Measurements from ENCODE around the gene GSG1L2. TPM values are rescaled to one million over a fixed set of nuclear protein-coding genes. Genes with fewer than 3 reads are reported as not detected.

Gene GSG1L2
- total RNA-seq, 1 experiment from 2014 or later: not detected

DNA sequence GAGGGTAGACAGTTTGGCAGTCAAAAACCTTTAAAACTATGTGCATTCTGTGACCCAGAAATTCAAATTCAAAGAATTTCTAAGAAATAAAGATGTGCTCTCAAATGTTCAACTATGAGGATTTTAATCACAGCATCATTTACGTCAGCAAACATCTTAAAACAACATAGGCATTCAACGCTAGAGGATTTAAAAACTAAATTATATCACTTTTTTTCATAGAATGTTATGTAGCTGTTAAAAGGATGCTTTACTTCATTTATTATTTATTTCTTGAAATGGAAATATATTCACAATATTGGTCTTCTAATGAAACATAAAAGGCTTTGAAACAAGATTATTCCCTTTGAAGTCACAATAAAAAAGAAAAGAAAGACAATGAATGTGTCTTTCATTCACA lies 7.5 kb upstream of the GSG1L2 start:
- in situ Hi-C loops (cut with HindIII; ENCODE audit: low pct_unique_long_range_greater_than_20kb, low sequenced_read_pairs): no loop called here
- Histone ChIP-seq H3K27ac (ENCODE audit: low read length) (no peak overlapping the region), H3K4me3 (ENCODE audit: low read depth in 2 of 2, low read length in 2 of 2) (no peak overlapping the region), H3K4me1 (ENCODE audit: control insufficient read depth, insufficient read depth, low read length) (no peaks in the 10 kb centered on the region), H3K36me3 (ENCODE audit: control insufficient read depth, insufficient read depth, low read length) (no peaks in the 10 kb centered on the region), H3K9me3 (ENCODE audit: control insufficient read depth, insufficient read depth, low read depth, low read length) (no peaks in the 10 kb centered on the region), H3K27me3 (ENCODE audit: control insufficient read depth, insufficient read depth, low read length) (0 out of 2 replicates have a peak, but pooled peaks cover 2% of the 10 kb centered on the region)
- POLR2A ChIA-PET: no interaction called here
- intact Hi-C loops (cut with micrococcal nuclease; ENCODE audit: unreplicated experiment): no loop called here
- no peak for TF ChIP-seq SIN3A (IDR thresholded peaks at IDR 0.05; ENCODE audit: borderline replicate concordance, insufficient read depth, low read depth, low read length)
- TF ChIP-seq, protein P1, sequence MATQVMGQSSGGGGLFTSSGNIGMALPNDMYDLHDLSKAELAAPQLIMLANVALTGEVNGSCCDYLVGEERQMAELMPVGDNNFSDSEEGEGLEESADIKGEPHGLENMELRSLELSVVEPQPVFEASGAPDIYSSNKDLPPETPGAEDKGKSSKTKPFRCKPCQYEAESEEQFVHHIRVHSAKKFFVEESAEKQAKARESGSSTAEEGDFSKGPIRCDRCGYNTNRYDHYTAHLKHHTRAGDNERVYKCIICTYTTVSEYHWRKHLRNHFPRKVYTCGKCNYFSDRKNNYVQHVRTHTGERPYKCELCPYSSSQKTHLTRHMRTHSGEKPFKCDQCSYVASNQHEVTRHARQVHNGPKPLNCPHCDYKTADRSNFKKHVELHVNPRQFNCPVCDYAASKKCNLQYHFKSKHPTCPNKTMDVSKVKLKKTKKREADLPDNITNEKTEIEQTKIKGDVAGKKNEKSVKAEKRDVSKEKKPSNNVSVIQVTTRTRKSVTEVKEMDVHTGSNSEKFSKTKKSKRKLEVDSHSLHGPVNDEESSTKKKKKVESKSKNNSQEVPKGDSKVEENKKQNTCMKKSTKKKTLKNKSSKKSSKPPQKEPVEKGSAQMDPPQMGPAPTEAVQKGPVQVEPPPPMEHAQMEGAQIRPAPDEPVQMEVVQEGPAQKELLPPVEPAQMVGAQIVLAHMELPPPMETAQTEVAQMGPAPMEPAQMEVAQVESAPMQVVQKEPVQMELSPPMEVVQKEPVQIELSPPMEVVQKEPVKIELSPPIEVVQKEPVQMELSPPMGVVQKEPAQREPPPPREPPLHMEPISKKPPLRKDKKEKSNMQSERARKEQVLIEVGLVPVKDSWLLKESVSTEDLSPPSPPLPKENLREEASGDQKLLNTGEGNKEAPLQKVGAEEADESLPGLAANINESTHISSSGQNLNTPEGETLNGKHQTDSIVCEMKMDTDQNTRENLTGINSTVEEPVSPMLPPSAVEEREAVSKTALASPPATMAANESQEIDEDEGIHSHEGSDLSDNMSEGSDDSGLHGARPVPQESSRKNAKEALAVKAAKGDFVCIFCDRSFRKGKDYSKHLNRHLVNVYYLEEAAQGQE (IDR thresholded peaks at IDR 0.05; ENCODE audit: insufficient read depth in 1 of 2, low read depth in 2 of 2, low read length in 1 of 2): no peak
- TF ChIP-seq POLR2AphosphoS5 (IDR thresholded peaks at IDR 0.05; ENCODE audit: low read depth, low read length): no peak
- TF ChIP-seq, protein P2, sequence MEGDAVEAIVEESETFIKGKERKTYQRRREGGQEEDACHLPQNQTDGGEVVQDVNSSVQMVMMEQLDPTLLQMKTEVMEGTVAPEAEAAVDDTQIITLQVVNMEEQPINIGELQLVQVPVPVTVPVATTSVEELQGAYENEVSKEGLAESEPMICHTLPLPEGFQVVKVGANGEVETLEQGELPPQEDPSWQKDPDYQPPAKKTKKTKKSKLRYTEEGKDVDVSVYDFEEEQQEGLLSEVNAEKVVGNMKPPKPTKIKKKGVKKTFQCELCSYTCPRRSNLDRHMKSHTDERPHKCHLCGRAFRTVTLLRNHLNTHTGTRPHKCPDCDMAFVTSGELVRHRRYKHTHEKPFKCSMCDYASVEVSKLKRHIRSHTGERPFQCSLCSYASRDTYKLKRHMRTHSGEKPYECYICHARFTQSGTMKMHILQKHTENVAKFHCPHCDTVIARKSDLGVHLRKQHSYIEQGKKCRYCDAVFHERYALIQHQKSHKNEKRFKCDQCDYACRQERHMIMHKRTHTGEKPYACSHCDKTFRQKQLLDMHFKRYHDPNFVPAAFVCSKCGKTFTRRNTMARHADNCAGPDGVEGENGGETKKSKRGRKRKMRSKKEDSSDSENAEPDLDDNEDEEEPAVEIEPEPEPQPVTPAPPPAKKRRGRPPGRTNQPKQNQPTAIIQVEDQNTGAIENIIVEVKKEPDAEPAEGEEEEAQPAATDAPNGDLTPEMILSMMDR (IDR thresholded peaks at IDR 0.05): no peak
- no peak for TF ChIP-seq TCF7L2 (IDR thresholded peaks at IDR 0.05; ENCODE audit: low read depth, low read length)
- CTCF ChIA-PET: interaction anchor here (0.7 kb wide), 1 partner anchor 84 kb away, joined by 3 read pairs; no protein-coding TSS in a partner anchor
- BruUV-seq (replicated peaks): no TSS peak
- DNase-seq (ENCODE audit: low read depth, low spot score) (no peak), ATAC-seq (no peak)

DNA sequence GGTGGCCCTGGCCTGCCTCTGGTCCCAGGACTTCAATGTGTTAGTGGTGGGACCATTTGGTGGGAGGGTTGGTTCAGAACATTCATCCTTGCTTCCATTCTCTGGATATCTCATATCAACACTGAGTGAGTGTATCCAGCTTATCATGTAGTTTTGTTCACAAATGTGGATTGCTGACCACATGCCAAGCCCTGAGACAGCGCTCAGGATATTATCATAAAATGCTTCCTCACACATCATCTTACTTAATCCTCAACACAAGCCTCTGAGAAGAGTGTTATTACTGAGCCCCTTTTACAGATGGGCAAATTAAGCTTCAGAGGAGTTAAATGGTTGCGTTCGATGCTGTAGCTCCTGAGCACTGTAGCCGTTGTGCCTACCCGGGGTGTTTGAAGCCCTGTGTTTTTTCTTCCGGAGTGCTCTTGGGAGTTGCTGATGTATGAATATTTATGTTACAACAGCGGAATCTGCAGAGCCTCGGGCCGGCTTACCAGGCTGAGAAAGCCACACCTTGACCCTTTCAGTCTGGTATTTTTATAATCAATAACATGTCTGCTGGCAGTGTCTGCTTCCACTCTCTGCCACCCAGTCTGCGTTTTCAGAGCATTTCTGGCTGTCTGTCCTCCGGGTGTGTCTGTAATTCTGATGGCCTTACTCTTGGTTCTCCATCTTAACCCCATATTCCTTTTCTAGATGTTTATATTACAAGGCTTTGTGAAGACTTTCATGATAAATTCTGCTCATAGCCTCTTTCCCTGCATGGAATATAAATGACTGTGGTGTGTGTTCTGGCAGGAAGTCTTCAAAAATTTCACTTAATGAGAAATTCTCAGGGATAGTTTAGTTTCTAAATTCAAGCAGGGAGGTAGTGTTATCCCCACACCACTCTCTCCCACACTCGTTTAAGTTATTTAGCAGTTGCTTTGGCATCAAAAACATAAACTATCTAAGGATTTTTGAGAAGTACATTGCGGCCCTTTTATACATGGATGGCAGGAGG lies 6.7 kb upstream of the GSG1L2 start:
- BruUV-seq (replicated peaks): no TSS peak
- TF ChIP-seq POLR2AphosphoS5 (IDR thresholded peaks at IDR 0.05; ENCODE audit: low read depth, low read length) (no peak), TCF7L2 (IDR thresholded peaks at IDR 0.05; ENCODE audit: low read depth, low read length) (no peak), SIN3A (IDR thresholded peaks at IDR 0.05; ENCODE audit: borderline replicate concordance, insufficient read depth, low read depth, low read length) (no peak)
- TF ChIP-seq, protein P1 (IDR thresholded peaks at IDR 0.05; ENCODE audit: insufficient read depth in 1 of 2, low read depth in 2 of 2, low read length in 1 of 2): no peak
- TF ChIP-seq, protein P2 (IDR thresholded peaks at IDR 0.05): no peak
- POLR2A ChIA-PET: no interaction called here
- intact Hi-C loops (cut with micrococcal nuclease; ENCODE audit: unreplicated experiment): no loop called here
- CTCF ChIA-PET: interaction anchor here (0.7 kb wide), 1 partner anchor 85 kb away, joined by 3 read pairs; no protein-coding TSS in a partner anchor
- Histone ChIP-seq H3K9me3 (ENCODE audit: control insufficient read depth, insufficient read depth, low read depth, low read length) (no peaks in the 10 kb centered on the region), H3K27me3 (ENCODE audit: control insufficient read depth, insufficient read depth, low read length) (0 out of 2 replicates have a peak, but pooled peaks cover 2% of the 10 kb centered on the region), H3K4me3 (ENCODE audit: low read depth in 2 of 2, low read length in 2 of 2) (no peak overlapping the region), H3K27ac (ENCODE audit: low read length) (no peak overlapping the region), H3K36me3 (ENCODE audit: control insufficient read depth, insufficient read depth, low read length) (no peaks in the 10 kb centered on the region), H3K4me1 (ENCODE audit: control insufficient read depth, insufficient read depth, low read length) (no peaks in the 10 kb centered on the region)
- ATAC-seq (no peak), DNase-seq (ENCODE audit: low read depth, low spot score) (no peak)
- in situ Hi-C loops (cut with HindIII; ENCODE audit: low pct_unique_long_range_greater_than_20kb, low sequenced_read_pairs): no loop called here

Measured in Panc1 (cell line).